ENCODE results near the gene ZFP36. TPM values are rescaled to one million over a fixed set of nuclear protein-coding genes. Genes with fewer than 3 reads are reported as not detected.
"Not testable (repeated sequence)": the region's sequence is repeated elsewhere in the genome, so short reads cannot be mapped to it uniquely, and the experiment has no call there.

ZFP36 gene
- total and polyA plus RNA-seq, 2 of the 8 experiments (the other 6 are each of a cell fraction or from before 2014, with no cell fraction given): 4.0 to 10.9 TPM

DNA sequence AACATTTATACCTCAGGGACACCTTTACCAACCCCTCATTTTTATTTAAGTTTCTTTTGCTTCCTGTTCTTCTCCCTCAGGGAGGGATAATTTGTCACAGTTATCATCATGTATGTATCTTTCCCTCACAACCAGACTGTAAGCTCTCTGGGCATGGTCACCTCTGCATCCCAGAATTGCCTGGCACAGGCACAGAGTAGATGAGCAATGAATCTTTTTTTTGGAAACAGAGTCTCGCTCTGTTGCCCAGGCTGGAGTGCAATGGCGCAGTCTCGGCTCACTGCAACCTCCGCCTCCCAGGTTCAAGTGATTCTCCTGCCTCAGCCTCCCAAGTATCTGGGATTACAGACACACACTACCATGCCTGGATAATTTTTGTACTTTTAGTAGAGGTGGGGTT, 27.3 kb upstream of the ZFP36 start:
- H3K27me3 ChIP-seq (replicated peaks in 1 of 4; ENCODE audit: control insufficient read depth in 3 of 4, extremely low read depth in 1 of 4, insufficient read depth in 3 of 4, low read length in 3 of 4); H4K91ac ChIP-seq (replicated peaks; ENCODE audit: insufficient read length, low read length); H2AK5ac ChIP-seq (ENCODE audit: low read depth, low read length); H2BK15ac ChIP-seq (ENCODE audit: low read length); H3K27ac ChIP-seq (ENCODE audit: low read depth, low read length); H2BK5ac ChIP-seq (ENCODE audit: low read depth, low read length); FAIRE-seq; H4K8ac ChIP-seq (ENCODE audit: extremely low read depth, insufficient read depth, low read length); H3K4ac ChIP-seq (replicated peaks; ENCODE audit: insufficient read length, low read depth, low read length); H2BK12ac ChIP-seq (ENCODE audit: low read depth, low read length); DNase-seq (ENCODE audit: low read depth in 1 of 2, low spot score in 2 of 2); H3K14ac ChIP-seq (ENCODE audit: insufficient read length); H3K79me2 ChIP-seq (ENCODE audit: control insufficient read depth in 1 of 2, insufficient read depth in 2 of 2, low read length in 2 of 2); H2BK120ac ChIP-seq (replicated peaks; ENCODE audit: low read depth, low read length); H3K23me2 ChIP-seq (ENCODE audit: low read depth, low read length); H3K9ac ChIP-seq (replicated peaks in 1 of 4; ENCODE audit: extremely low read depth in 1 of 4, low read depth in 3 of 4, low read length in 3 of 4); H2AFZ ChIP-seq (ENCODE audit: low read length); H3K4me2 ChIP-seq (ENCODE audit: insufficient read depth in 1 of 2, low read depth in 2 of 2, low read length in 2 of 2); H4K20me1 ChIP-seq (replicated peaks in 1 of 2; ENCODE audit: control insufficient read depth in 1 of 2, insufficient read depth in 2 of 2, low read length in 2 of 2); H2BK20ac ChIP-seq (ENCODE audit: low read length); H3K79me1 ChIP-seq (ENCODE audit: low read depth, low read length); H3K23ac ChIP-seq (ENCODE audit: insufficient read length); H3K4me1 ChIP-seq (replicated peaks in 1 of 4; ENCODE audit: control insufficient read depth in 3 of 4, insufficient read depth in 4 of 4, low read length in 3 of 4); H4K5ac ChIP-seq (ENCODE audit: insufficient read length, low read depth, low read length); H3K9me3 ChIP-seq (ENCODE audit: insufficient read depth in 2 of 2, low read depth in 1 of 2, low read length in 1 of 2); H3K18ac ChIP-seq (ENCODE audit: extremely low read depth, low read length); CTCF ChIA-PET (ENCODE audit: partially characterized antibody); H3K4me3 ChIP-seq (ENCODE audit: extremely low read depth in 1 of 4, insufficient read depth in 2 of 4, low read depth in 3 of 4, low read length in 4 of 4); H3K56ac ChIP-seq (replicated peaks; ENCODE audit: insufficient read length, low read depth, low read length): not testable (repeated sequence)
- 95% methylated on average over 3 of the region's 4 CpGs; no CpG with 5 or more reads in 1 of the 2 experiments for WGBS, 2 experiments (ENCODE audit: extremely low coverage in 1 of 2, insufficient coverage in 1 of 2, insufficient read length in 1 of 2, insufficient replicate concordance in 2 of 2, low coverage in 1 of 2, low lambda C conversion rate in 2 of 2, missing lambda C conversion rate in 1 of 2)
- POLR2A ChIA-PET (ENCODE audit: partially characterized antibody): interaction anchor here (1.6 to 4.3 kb wide), 2 partner anchors 12 to 32 kb away, joined by 4 to 20 read pairs; partner anchors contain the start of genes MED29, PAF1 and PLEKHG2
- peaks cover 44 to 86% (median 69%) of the 10 kb centered on the region in 4 experiments for H3K36me3 ChIP-seq (ENCODE audit: control insufficient read depth in 2 of 4, insufficient read depth in 4 of 4, low read length in 3 of 4)

Data from H1 (cell line).